HG02571 (cell line): ENCODE data around the gene RBMS1.
"Not testable (repeated sequence)": the region's sequence is repeated elsewhere in the genome, so short reads cannot be mapped to it uniquely, and the experiment has no call there.

Experiments
- ATAC-seq: cut with Tn5 transposase; IDR thresholded peaks from one replicate; pipeline ENCODE4 v1.9.1; 2021; ENCODE audit warnings: mild to moderate bottlenecking, moderate library complexity; ENCODE audit not compliant: unreplicated experiment

Gene RBMS1

DNA sequence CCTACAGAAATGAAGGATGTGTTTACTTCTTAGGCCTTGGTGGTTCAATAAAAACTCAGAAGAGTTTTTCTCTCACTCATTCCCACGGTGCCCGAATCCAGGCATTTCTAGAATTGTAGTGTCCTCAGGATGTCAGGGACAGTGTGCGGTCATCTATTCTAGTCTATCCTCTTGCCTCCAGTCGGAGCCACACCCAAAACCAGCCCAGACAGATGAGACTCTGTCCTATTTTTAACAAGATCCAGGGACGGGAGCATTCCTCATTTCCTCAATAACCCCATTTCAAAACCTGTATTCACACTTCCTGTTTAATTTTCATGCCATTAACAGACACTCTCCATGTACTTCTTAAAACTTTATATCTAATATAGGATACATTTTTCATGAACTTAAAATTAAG lies 11.6 kb upstream of the RBMS1 start:
- ATAC-seq, result no peak

DNA sequence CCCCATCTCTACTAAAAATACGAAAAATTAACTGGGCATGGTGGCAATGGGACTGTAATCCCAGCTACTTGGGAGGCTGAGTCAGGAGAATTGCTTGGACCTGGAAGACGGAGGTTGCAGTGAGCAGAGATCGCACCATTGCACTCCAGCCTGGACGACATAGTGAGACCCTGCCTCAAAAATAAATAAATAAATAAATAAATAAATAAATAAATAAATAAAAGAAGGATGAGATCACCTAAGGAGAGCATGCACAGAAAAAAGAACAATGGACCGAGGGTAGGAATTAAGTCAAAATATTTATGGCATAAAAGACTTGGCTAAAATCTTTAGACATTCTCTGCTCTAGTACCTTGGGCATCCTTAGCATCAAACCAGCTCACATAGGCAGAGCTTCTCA lies 8.9 kb upstream of the RBMS1 start:
- ATAC-seq, result no peak

DNA sequence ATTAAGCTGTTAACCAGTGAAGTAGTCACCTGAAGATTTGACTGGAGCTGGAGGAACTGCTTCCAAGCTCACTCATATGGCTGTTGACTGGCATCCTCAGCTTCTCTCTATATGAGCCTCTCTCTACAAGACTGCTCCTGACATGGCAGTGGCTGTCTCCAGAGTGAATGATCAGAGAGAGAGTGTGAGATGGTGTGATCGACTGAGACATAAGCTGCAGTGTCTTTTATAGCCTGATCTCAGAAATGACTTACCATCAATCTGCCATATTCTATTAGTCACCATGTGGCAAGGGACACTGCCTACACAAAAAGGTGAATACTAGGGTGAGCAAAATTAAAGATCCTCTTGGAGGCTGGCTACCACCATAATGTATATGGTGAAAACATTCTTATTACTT lies 7.8 kb upstream of the RBMS1 start:
- no peak for ATAC-seq

DNA sequence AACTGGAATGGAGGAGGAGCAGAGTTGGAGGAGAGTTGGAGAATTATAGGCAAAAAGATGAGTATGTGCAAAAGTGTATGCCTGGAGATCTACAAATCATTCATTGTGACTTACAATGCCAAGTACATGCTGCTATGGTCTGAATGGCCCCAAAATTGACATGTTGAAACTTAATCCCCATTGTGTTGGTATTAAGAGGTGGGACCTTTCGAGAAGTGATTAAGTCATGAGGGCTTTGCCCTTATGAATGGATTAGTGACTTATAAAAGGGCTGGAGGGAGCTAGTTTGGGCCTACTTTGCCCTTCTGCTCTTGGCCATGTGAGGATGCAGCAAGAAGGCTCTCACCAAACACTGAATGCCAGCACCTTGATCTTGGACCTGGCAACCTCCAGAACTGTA lies 6.3 kb upstream of the RBMS1 start:
- no peak for ATAC-seq

DNA sequence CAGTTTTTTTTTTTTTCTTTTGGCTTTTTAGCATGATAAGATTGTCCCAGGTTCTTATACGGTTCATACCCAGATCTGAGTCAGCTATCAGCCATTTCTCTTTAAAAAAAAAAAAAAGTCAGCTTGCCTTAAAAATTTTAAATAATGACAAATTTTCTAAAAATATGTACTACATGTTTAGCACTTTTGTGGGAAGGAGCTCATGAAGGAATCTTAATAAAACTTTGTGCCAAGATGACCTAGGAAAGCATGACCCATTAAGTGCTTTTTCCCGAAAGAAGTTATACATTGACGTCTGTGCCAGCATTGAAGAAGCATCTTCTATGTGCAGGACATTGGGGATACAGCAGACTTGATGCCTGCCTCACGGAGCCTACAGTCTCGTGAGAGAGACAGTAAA lies 4.5 kb upstream of the RBMS1 start:
- no peak for ATAC-seq

DNA sequence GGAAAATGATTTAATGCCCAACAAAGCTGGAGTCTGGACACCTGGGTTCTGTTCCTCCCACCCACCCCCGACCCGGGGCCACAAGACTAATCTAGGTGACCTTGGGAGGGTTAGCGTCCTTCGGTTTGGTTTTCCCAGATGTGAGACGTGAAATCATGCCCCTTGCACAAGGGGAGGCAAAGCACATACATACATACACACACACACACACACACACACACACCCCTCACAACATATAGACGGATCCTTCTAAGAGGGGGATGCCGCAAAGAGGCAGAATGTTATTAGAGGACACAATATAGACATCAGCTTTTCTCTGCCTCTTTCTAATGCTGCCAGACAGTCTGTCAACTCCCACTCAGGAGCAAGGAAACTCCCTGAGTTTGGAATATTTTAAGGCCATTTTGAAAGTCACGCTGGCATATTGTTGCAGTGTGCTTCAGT lies 616 bp upstream of the RBMS1 start:
- ATAC-seq, result no peak

DNA sequence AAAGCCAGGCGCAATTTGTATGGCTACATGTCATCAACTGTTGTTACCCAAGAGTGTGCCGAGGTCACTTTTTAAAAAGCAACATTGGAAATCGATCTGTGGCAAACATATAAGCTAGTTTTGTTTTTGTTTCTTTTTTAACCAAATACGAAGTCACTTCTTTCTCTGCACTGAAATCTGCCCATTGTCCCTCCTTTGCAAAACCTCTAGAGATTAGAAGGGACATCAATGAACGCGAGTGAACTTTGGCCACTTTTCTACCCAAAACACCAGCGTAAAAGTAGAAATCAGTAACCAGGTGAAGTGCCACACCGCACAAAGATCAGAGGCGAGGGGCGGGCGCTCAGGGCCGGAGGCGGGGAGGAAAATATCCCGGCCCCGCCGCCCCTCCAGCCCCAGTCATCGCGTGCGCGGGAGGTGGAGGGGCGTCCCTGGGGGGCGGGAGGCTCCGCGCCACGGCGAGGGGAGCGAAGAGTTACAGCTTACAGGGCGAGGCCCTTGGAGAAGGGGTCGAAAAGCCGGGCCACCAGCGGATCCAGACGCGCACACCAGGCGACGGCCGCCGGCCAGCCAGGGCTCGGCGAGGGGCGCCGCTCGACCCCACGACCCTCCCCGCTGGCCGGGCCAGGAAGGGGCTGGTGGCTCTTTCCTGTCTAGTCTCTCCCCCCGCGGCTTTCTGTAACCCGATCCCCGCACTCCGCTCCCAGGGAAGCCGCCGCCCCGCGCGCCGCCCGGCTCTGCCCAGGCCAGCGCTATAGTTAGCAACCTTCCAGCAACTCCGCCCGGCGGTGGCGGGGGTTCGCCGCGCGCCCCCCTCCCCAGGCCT lies 993 bp downstream of the RBMS1 start:
- no peak for ATAC-seq

DNA sequence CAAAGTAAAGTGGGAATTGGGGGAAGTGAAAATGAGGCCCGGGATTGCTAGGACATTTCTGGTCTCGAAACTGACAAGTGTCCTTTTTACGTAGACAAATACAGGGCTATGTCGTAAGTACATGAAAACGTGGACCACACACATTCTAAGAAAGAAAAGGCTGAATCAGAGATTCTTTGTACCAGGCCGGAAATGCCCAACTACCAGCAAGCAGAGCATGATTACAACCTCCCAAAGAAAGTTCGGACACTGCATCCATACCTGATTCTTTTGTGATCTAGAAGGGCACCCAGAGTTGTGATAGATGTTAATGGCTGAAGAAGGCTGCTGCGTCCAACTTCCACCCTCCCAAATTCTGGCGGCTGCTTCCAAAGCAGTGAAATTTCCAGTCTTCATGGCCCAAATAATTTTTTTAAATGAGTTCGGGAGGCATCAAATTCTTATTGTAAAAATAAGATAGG lies 1.7 kb downstream of the RBMS1 start:
- ATAC-seq, result no peak

DNA sequence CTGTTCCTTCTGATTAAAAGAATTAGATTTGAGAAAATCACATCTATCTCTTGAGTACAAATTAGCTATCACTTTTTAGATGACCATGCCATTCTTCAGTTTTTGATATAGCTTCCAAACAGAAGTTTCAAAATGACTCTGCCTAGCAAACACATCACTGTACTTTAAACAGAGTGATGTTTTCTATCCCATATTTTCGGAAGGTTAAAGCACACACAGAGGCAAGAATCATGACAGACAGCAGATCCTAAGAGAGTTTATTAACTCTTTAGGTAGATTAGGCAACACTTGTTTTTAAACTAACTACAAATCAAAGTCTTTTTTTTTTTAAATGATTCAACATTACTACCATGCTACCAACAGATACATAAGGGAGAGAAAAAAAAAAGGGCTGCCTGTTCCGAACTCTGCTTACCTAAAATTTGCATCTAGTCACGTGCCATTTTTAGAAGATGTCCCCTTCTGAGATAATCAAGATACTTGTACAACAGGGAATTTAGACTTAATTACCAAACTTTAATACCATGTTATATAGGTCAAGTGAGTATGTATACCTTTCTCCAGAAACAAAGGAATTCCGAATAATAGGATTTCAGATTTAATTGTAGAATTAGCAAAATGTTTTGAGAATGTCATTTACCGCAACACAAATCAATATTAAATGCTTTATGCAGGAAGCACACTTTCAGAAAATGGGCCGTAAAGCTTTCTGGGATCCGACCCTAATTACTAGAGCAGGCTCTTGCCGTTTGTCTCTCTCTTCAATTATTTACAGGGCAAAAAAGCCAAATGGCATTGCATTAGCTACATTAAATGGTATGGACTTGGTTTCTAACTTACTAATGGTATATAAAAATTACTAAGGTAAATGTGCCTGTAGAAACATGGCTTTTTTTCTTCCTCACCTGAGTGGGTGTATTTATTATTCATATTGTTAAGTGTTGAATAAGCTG lies 2.6 kb downstream of the RBMS1 start:
- no peak for ATAC-seq

DNA sequence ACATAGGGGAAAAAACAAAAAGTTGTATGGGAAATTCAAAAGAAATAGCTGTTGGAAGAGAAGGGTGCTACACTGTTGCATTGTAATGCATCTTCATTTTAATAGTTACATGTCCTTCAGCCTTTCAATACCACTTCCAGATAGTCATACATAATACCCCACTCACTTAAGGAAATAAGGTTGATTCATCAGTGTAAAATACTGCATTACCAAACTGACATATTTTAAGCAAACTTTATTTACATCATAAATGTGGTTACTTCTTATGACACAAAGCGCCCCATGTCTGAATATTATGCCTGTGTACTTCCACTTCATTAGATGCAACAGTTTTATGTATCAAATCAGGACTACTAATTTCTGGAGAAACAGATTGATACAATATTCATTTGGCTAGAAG lies 4.5 kb downstream of the RBMS1 start:
- no peak for ATAC-seq

DNA sequence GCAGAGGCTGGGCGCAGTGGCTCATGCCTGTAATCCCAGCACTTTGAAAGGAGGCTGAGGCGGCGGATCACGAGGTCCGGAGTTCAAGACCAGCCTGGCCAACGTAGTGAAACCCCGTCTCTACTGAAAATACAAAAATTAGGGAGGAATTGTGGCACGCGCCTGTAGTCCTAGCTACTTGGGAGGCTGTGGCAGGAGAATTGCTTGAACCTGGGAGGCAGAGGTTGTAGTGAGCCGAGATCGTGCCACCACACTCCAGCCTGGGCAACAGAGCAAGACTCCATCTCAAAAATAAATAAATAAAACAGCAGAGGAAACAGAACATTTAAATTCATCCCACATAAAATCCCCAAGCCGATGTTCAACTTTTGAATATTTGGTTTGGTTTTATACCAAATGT lies 5.3 kb downstream of the RBMS1 start:
- ATAC-seq, result not testable (repeated sequence)

DNA sequence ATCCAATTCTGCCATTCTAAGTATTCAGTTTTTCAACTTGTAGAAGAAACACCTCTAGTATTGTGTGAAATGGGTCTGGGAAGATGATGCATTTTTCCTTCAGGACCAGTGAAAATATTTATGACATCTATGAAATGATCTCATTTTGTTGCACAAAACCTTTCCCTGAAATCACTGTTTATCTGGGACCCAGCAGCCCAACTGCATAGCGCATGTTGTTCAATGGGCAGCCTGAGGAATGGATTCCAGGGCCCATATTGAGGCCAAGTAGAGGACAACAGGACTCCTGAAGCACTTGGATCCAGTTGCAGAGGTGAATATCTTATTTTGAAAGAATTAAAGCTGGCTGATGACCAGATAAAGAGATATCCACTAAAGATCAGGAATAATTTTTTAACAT lies 7.3 kb downstream of the RBMS1 start:
- no peak for ATAC-seq

DNA sequence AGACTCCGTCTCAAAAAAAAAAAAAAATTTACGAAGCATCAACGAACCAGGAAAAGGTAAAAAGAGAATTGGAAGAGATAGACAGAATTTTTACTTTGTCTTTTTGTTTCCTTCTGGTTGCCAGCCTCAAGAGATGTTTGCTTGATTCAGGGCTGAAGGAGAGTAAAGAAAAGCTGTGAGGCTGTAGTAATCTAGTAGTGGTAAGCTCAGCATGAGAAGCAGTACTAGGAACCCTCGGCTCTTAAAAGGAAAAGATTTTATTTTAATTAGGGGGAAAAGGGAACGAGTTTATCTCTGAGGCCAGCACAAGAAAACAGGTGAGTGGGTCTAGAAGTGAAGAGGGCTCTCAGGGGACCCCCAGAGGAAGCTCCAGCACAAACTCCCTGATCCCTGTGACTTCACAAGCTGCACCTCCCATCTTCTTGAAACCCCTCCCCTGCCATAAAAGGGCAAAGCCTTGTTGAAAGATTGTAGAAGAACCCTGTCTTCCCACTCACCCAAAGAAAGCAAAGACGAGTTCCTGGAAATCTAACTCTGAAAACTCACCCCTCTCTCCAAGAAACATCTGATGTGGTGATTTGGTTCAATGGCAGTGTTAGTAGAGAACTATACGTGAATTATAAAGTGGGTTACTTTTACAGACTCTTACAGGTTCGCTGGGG lies 8.6 kb downstream of the RBMS1 start:
- ATAC-seq, result no peak

DNA sequence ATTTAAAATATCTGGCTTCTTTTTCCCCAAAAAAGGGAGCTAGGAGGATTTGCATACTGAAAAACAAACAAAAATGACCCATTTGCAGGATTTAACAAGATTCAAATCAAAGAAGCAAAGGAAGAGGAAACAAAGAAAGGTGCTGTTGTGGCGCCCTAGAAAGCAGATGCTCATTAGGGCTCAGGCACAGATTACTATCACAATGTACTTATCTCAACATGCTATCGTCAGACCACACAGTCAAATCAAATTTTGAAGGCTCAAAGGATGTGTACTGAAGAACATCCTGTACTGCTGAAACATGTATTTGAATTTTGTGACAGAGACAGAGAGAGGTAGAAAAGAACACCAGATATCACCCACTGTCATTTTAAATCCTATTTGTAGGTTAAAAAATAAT lies 10.9 kb downstream of the RBMS1 start:
- ATAC-seq, result no peak

DNA sequence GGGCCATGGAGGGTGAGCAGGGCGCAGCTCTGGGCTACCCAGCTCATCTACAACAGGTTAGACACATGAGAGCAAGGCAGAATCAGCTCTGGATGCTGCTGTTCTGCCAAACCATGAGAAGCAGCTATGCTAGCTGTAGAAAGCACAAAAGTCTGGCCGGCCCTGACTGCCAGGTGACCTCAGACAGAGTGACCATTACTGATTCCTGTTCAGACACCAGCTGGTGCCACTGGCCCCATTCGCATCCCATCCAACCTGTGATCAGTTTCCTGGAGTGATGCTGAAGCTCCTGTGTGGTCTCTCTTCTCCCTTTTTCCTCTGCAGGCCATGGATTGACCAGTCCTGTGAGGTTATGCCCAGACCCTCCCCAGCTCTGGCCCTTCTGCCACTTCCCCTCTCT lies 14.3 kb downstream of the RBMS1 start:
- no peak for ATAC-seq

DNA sequence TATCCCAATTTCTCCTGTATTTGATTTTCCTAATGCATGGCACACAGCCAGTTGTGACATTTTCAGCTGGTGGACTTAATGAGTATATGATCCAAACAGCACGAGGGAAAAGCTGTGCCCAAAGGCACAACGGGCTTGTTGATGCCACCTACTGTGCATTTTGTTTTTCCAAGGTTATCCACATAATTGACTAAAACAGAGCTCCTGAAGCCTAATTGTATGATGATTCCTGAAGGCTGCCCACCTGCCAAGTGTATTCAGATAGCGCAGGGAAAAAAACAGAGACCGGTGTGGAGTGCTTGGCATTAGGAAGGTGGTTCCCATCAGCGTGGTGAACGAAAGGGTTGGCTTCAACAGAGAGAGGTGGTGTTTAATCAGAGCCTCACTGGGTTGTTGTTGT lies 14.9 kb downstream of the RBMS1 start:
- no peak for ATAC-seq

DNA sequence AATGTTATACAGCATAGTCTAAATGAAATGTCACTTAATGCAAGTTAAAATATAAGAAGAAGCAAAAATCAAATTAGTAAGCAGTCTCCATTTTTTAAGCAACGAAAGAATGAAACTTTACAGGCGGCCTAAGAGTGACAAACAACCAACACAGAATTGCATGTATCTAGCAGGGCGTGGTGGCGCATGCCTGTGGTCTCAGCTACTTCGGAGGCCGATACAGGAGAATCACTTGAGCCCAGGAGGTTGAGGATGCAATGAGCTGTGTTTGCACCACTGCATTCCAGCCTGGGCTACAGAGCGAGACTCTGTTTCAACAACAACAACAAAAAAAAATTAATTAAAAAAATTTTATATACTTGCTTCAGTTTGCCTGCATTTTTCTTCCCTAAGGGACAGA lies 16.6 kb downstream of the RBMS1 start:
- no peak for ATAC-seq

DNA sequence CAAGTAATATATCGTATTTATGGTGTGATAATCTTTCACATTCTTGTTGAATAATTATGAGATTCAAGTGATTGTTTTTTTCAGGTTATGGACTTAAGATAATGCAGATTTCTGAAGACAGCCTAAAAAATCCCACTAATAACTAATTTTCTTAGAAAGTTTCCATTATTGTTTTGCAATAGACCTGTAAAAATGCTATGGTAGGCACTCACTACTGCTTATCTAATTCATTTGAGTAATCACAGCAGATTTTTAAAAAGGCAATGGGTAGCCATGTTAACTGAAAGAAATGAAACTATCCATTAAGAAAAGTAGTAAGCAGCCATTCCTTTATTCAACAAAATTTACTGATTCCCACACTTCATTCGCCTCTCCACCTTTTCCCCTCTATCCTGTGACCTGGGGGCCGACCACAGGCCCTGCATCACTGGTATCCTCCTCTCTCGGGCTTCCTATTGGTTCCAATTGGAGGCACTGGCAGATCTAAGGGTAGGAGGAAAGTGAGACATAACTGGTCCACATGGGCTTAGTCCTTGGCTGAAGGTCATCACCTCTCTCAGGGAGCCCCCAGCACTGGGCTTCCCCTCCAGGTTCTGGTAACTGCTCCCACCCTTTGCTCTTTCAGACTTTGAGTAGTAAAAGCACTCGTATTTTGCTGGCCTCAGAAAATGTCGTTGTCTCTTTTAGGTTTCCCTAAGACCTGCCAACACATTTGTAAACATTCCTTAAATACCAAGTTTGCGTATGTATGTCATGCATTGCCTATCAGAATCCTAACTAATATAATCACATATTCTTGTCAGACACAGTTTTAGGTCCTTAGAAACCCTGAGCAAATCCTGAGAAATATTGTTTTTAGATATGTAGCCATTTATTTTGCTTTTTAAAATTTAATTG lies 18.5 kb downstream of the RBMS1 start:
- no peak for ATAC-seq

DNA sequence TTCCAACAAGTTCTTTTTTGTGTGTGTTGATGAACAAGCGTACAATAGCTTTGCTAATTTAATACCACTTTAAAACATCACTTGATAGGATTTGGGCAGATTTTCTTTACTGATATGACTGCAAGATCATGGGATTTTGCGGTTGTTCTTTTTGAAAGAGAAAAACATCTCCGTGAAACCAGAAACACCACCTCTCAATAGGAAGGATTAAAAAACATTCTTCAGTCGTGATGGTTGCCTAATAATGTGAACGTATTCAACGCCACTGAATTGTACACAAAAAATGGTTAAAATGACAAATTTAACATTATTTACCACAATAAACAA lies 19.3 kb downstream of the RBMS1 start:
- no peak for ATAC-seq

DNA sequence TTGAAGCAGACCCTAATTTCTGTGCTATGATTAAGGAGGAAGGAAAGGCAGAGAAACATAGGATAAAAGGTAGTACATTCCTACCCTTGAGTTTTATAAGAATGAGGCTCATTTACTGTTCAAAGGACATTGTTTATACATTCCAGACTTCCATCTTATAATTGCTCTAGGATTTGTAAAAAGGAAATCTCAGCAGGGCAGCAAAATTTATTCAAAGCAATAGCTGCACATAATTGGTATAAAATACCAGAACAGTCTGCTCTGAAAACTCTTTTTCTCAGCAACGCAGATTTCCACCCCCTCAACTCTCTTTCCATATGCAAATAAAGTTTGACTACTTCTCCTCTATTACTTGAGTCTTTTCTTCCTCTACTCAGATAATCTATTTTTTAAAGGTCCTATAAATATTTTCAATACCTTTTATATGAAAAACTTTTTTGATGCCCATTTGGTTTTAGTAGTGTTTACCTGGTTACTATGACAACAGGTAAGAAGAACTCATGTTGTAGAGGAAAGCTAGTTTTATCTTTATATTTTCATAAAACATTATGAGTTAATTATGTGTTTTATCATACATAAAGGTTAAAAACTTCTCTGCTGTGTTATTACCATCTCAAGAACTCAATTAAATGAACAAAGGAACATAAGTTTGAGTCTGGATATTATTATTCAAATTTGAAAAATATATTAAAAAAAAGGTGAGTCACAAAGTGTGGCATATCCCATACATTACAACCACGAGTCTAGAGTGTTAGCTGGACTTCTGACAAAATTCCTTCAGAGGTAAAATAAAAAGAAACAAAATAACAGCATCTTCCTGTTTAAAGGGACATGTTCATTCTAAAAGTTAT lies 19.9 kb downstream of the RBMS1 start:
- no peak for ATAC-seq
